PFSK-1 (cell line): Measurements from ENCODE around the gene NTRK1.

Experiments used
- FOXP2 ChIP-seq: optimal IDR thresholded peaks from 2 replicates; pipeline ENCODE3; 2011; ENCODE audit warnings: borderline replicate concordance, control low read depth, inconsistent platforms; ENCODE audit not compliant: insufficient read depth; ENCODE audit errors: extremely low read length, extremely low read depth
- POLR2AphosphoS5 ChIP-seq: IDR thresholded peaks from 2 replicates; pipeline ENCODE4 v1.6.1; 2012; ENCODE audit warnings: low read depth, mild to moderate bottlenecking, control low read depth, low read length, moderate library complexity
- REST ChIP-seq, 2 experiments: IDR thresholded peaks; 2 replicates each; pipeline versions ENCODE4 v1.6.1 to v1.8.0; 2011 to 2012; ENCODE audit warnings: low read depth in 2 of 2, low read length in 2 of 2, control low read depth in 1 of 2, inconsistent platforms in 1 of 2, mild to moderate bottlenecking in 1 of 2, moderate library complexity in 1 of 2; ENCODE audit not compliant: insufficient read depth in 1 of 2
- SIN3A ChIP-seq: IDR thresholded peaks from 2 replicates; pipeline ENCODE4 v1.6.1; 2012; ENCODE audit warnings: mild to moderate bottlenecking, low read length, moderate library complexity, borderline replicate concordance; ENCODE audit not compliant: insufficient read depth
- TAF1 ChIP-seq: IDR thresholded peaks from 2 replicates; pipeline ENCODE4 v1.6.1; 2012; ENCODE audit warnings: low read length, control low read depth, borderline replicate concordance; ENCODE audit not compliant: insufficient read depth

Gene NTRK1

DNA sequence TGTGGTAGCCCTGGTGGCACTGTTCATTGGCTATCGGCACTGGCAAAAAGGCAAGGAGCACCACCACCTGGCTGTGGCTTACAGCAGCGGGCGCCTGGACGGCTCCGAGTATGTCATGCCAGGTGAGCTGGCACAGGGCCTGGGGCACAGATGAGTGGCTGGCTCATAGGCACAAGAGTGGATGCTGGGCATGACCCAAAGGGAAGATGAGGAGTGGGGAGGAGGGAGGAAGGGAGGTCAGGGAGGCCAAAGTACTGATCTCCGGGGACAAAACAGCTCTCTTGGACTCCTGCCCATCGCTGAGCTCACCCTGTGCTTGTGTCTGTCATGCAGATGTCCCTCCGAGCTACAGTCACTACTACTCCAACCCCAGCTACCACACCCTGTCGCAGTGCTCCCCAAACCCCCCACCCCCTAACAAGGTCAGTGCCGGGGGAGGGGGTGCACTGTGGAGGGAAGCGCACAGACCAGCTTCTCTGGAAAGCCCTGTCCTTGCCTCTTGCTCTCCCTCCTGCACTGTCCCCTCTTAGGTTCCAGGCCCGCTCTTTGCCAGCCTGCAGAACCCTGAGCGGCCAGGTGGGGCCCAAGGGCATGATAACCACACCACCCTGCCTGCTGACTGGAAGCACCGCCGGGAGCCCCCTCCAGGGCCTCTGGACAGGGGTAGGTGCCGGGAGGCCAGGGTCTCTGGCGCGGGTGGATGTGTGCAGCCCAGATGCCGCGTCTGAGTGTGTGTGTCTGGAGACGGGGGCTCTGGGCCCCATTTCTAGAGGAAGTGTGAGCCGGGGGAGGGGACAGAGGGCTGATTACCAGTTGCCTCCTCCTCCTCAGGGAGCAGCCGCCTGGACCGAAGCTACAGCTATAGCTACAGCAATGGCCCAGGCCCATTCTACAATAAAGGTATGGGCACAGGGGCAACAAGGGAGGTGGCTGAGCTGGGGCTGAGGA lies 52.5 kb downstream of the NTRK1 start:
- no peak for TF ChIP-seq TAF1
- TF ChIP-seq FOXP2, result no peak
- no peak for TF ChIP-seq REST (IDR thresholded peaks at IDR 0.05; ENCODE audit: insufficient read depth in 1 of 2, low read depth in 2 of 2, low read length in 2 of 2)
- no peak for TF ChIP-seq SIN3A
- no peak for TF ChIP-seq POLR2AphosphoS5

DNA sequence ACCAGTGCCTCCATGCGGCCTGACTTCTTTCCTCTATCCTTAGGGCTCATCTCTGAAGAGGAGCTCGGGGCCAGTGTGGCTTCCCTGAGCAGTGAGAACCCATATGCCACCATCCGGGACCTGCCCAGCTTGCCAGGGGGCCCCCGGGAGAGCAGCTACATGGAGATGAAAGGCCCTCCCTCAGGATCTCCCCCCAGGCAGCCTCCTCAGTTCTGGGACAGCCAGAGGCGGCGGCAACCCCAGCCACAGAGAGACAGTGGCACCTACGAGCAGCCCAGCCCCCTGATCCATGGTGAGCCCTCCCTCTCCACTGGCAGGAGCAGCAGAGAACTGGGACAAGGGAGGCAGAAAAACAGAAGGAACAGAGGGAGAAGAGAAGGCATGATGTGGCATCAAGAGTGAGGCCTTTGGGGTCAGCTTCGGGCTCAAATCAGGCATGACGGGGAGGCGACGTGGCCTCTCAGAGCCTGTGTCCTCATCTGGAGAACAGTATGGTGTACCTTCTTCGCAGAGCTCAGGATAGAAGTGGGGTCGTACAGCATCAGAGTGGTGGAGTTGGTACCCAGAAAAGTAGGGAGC lies 53.2 kb downstream of the NTRK1 start:
- TF ChIP-seq REST (IDR thresholded peaks at IDR 0.05; ENCODE audit: insufficient read depth in 1 of 2, low read depth in 2 of 2, low read length in 2 of 2), result no peak
- TF ChIP-seq FOXP2, result no peak
- TF ChIP-seq POLR2AphosphoS5, result no peak
- TF ChIP-seq TAF1, result no peak
- no peak for TF ChIP-seq SIN3A

GRCh38 chr1:156914440-156914856 lies 53.8 kb downstream of the NTRK1 start:
- TF ChIP-seq FOXP2 (no peak), REST (IDR thresholded peaks at IDR 0.05; ENCODE audit: insufficient read depth in 1 of 2, low read depth in 2 of 2, low read length in 2 of 2) (no peak), TAF1 (no peak), SIN3A (no peak), POLR2AphosphoS5 (no peak)

DNA sequence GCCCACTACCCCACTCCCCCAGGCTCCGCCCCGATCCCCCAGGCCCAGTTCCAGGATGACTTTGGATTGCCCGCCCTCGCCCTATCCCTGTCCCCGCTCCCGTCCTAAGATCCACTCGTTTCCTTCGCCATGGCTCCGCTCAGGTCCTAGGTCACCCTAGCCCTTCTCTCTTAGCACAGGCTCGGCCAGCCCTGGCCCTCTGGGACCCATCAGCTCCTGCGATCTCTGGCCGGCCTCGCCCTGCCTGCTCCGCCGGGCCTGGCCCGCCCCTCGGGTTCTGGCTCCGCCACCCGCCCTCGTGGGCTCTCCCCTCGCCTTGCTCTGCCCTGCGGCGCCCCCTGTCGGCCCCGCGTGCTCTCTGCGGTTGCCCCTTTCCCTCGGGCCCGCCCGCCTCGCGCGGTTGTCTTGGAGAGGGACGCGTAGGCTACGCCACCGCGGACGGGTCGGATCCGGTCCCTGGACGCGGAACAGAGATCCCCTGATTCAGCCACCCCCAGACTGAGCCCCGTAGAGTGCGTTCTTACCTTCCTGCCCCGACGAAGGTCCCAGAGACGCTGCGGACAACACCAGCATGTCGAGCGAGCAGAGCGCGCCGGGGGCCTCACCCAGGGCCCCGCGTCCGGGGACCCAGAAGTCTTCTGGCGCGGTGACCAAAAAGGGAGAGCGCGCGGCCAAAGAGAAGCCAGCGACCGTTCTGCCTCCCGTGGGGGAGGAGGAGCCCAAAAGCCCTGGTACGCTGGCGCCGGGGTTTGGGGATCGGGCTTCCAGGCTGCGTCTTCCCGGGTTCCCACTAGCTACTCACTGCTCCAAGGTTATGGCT lies 59.8 kb downstream of the NTRK1 start, which contains the start of gene LRRC71:
Gene LRRC71 (plus strand): TSS at position 400 of the 820 bp plus-strand sequence. CDS start 172 bp downstream, at position 572.
- TF ChIP-seq FOXP2, result peak; percentile 86
- TF ChIP-seq TAF1, result no peak

- TF ChIP-seq POLR2AphosphoS5 (no peak), FOXP2 (no peak), REST (IDR thresholded peaks at IDR 0.05; ENCODE audit: insufficient read depth in 1 of 2, low read depth in 2 of 2, low read length in 2 of 2) (no peak), SIN3A (no peak), TAF1 (no peak)
Observed at GRCh38 chr1:156921053-156921529, 60.4 kb downstream of the NTRK1 start.
